Measurements from ENCODE around the gene SLC9A9. TPM values are rescaled to one million over a fixed set of nuclear protein-coding genes. Genes with fewer than 3 reads are reported as not detected.

SLC9A9 gene
- total and polyA plus RNA-seq, 9 of the 15 experiments (the other 6 are each of a cell fraction or from before 2014, with no cell fraction given), result 0.03 to 0.13 TPM; not detected in 7

DNA sequence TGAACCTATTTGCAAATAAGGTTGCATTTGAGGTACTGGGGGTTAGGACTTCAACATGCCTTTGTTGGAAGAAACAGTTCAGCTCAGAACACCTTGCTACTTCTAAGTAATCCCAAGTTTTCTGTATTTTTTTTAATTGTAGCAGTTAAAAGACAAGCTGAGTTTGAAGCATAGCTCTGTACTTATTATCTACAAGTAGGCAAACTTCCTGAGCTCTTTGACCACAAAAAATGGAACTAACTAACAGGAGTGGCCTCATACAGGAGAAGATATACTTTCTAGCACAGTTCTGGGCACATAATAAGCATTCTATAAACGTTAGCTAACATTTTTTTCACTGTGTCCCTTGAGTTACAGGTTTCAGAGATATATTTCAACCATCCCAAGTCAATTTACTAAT is 569.5 kb downstream of the SLC9A9 start (continued):
- TF ChIP-seq ZNF764 (CRISPR knock-in tag; IDR thresholded peaks at IDR 0.05; ENCODE audit: low read depth), result no peak
- TF ChIP-seq ZEB2 (IDR thresholded peaks at IDR 0.05), result no peak
- TF ChIP-seq RAD51 (IDR thresholded peaks at IDR 0.05; ENCODE audit: borderline replicate concordance, low read depth), result no peak
- TF ChIP-seq BRCA1 (IDR thresholded peaks at IDR 0.05), result no peak
- TF ChIP-seq BRCA1 (CRISPR knock-in tag; IDR thresholded peaks at IDR 0.05), result no peak

DNA sequence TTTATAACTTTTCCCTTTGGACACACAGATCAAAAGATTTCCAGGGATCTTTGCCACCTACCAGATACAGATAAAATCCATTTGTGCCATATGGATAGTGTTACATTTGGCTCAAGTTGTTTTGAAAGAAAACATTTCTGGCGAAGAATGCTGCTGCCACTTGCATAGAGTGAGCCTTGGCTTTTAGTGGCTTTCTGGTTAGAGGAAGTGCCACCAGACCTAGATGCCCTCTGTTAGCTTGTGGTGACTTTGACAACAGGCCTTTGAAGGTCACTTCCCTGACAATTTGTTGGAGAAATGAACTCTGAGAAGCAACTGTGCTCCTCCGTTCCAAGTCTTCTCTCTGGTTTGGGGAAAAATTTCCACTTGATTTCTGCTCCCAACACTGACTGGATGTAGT is 570.7 kb downstream of the SLC9A9 start:
- Histone ChIP-seq H2AFZ (ENCODE audit: low read depth, low read length) (peak overlapping the region; percentile 75), H3K36me3 (ENCODE audit: control insufficient read depth, insufficient read depth, low read length) (no peaks in the 10 kb centered on the region), H4K20me1 (replicated peaks; ENCODE audit: control insufficient read depth, insufficient read depth, low read length) (no peaks in the 10 kb centered on the region), H3K4me2 (ENCODE audit: insufficient read depth, low read length) (no peak overlapping the region), H3K27ac (ENCODE audit: extremely low read depth, low read depth, low read length) (no peak overlapping the region), H3K79me2 (ENCODE audit: control insufficient read depth, insufficient read depth, low read length) (no peaks in the 10 kb centered on the region), H3K4me3 (no peak overlapping the region), H3K4me1 (replicated peaks in 1 of 2; ENCODE audit: control insufficient read depth in 2 of 2, insufficient read depth in 2 of 2, low read length in 2 of 2) (peaks cover 6 to 31% of the 10 kb centered on the region in 2 experiments; a peak in 3 of 5 replicates), H3K9ac (ENCODE audit: insufficient read depth in 1 of 2, low read depth in 2 of 2, low read length in 2 of 2) (no peak overlapping the region), H3K27me3 (ENCODE audit: control insufficient read depth in 2 of 2, insufficient read depth in 2 of 2, low read length in 2 of 2) (no peaks in the 10 kb centered on the region), H3K9me3 (replicated peaks; ENCODE audit: control insufficient read depth, insufficient read depth, low read depth, low read length) (no peaks in the 10 kb centered on the region), H3K9me1 (ENCODE audit: control insufficient read depth, insufficient read depth, low read length) (no peaks in the 10 kb centered on the region)
- FAIRE-seq, result no peak
- CTCF ChIA-PET (ENCODE audit: low intra/inter-chr PET ratio), result no interaction called here
- no peak for ATAC-seq
- peak; percentile 36 for TF ChIP-seq TBP (optimal IDR thresholded peaks at IDR 0.05; ENCODE audit: low read depth, low read length)
- no peak for TF ChIP-seq CBX5 (IDR thresholded peaks at IDR 0.05; ENCODE audit: borderline replicate concordance, low read depth)
- TF ChIP-seq, protein P1, sequence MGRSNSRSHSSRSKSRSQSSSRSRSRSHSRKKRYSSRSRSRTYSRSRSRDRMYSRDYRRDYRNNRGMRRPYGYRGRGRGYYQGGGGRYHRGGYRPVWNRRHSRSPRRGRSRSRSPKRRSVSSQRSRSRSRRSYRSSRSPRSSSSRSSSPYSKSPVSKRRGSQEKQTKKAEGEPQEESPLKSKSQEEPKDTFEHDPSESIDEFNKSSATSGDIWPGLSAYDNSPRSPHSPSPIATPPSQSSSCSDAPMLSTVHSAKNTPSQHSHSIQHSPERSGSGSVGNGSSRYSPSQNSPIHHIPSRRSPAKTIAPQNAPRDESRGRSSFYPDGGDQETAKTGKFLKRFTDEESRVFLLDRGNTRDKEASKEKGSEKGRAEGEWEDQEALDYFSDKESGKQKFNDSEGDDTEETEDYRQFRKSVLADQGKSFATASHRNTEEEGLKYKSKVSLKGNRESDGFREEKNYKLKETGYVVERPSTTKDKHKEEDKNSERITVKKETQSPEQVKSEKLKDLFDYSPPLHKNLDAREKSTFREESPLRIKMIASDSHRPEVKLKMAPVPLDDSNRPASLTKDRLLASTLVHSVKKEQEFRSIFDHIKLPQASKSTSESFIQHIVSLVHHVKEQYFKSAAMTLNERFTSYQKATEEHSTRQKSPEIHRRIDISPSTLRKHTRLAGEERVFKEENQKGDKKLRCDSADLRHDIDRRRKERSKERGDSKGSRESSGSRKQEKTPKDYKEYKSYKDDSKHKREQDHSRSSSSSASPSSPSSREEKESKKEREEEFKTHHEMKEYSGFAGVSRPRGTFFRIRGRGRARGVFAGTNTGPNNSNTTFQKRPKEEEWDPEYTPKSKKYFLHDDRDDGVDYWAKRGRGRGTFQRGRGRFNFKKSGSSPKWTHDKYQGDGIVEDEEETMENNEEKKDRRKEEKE (IDR thresholded peaks at IDR 0.05; ENCODE audit: borderline replicate concordance in 1 of 2, control insufficient read depth in 1 of 2, low read depth in 2 of 2, low read length in 1 of 2), result no peak
- TF ChIP-seq, protein P2, sequence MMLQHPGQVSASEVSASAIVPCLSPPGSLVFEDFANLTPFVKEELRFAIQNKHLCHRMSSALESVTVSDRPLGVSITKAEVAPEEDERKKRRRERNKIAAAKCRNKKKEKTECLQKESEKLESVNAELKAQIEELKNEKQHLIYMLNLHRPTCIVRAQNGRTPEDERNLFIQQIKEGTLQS (IDR thresholded peaks at IDR 0.05), result no peak
- TF ChIP-seq, protein P2 (CRISPR knock-in tag; conservative IDR thresholded peaks at IDR 0.05), result no peak
- TF ChIP-seq BRD9 (IDR thresholded peaks at IDR 0.05; ENCODE audit: low read depth, partially characterized antibody), result no peak
- no peak for TF ChIP-seq NFIX (CRISPR knock-in tag; IDR thresholded peaks at IDR 0.05; ENCODE audit: low read depth)
- TF ChIP-seq HMG20B (CRISPR knock-in tag; IDR thresholded peaks at IDR 0.05), result no peak
- DNase-seq (ENCODE audit: extremely low read depth in 1 of 4, low spot score in 3 of 4), result no peak
- 93% methylated on average over 2 of the region's 2 CpGs for WGBS (ENCODE audit: insufficient coverage, low coverage, missing lambda C conversion rate)
- intact Hi-C loops (cut with micrococcal nuclease) (no loop called here), in situ Hi-C loops (cut with MboI) (no loop called here)
- POLR2A ChIA-PET, result interaction anchor here (1.0 to 2.3 kb wide), 3 partner anchors 8 to 14 kb away, joined by 3 to 8 read pairs (median 4); no protein-coding TSS in a partner anchor
- BruUV-seq (replicated peaks), result no TSS peak
